Measurements from ENCODE around the gene MR1.

MR1 gene

GRCh38 chr1:181092883-181093458 is 59.2 kb downstream of the MR1 start:
- DNase-seq, result no peak

- peak; percentile 65 for DNase-seq
These were observed 60.8 kb downstream of the MR1 start for GRCh38 chr1:181094416-181095212.

- no peak for DNase-seq
These were observed 61.5 kb downstream of the MR1 start for GRCh38 chr1:181095260-181095659.

GRCh38 chr1:181095763-181096184 is 62.0 kb downstream of the MR1 start:
- DNase-seq, result no peak

GRCh38 chr1:181097242-181097641 is 63.5 kb downstream of the MR1 start:
- DNase-seq, result no peak

GRCh38 chr1:181099152-181100014 is 65.6 kb downstream of the MR1 start:
- DNase-seq, result no peak

- DNase-seq, result no peak
These were observed 66.5 kb downstream of the MR1 start for GRCh38 chr1:181100015-181100905.

GRCh38 chr1:181100934-181101333 is 67.2 kb downstream of the MR1 start:
- DNase-seq, result no peak

- DNase-seq, result no peak
These were observed 67.9 kb downstream of the MR1 start for GRCh38 chr1:181101581-181102226.

- no peak for DNase-seq
These were observed 69.1 kb downstream of the MR1 start for GRCh38 chr1:181102841-181103240.

- no peak for DNase-seq
These were observed 69.6 kb downstream of the MR1 start for GRCh38 chr1:181103399-181103798.

GRCh38 chr1:181104042-181104789 is 70.4 kb downstream of the MR1 start:
- no peak for DNase-seq

GRCh38 chr1:181104790-181105133 is 71.0 kb downstream of the MR1 start:
- DNase-seq, result peak; percentile 30

- DNase-seq, result peak; percentile 78
These were observed 71.6 kb downstream of the MR1 start for GRCh38 chr1:181105134-181106021.

- DNase-seq, result no peak
These were observed 72.2 kb downstream of the MR1 start for GRCh38 chr1:181106022-181106312.

- no peak for DNase-seq
These were observed 72.7 kb downstream of the MR1 start for GRCh38 chr1:181106479-181106878.

- no peak for DNase-seq
These were observed 73.9 kb downstream of the MR1 start for GRCh38 chr1:181107711-181108110.

- no peak for DNase-seq
These were observed 74.6 kb downstream of the MR1 start for GRCh38 chr1:181108304-181108867.

- no peak for DNase-seq
These were observed 76.2 kb downstream of the MR1 start for GRCh38 chr1:181110013-181110412.

Measured in T1000 (cell line).